ENCODE data around the gene SOX10.

DNA sequence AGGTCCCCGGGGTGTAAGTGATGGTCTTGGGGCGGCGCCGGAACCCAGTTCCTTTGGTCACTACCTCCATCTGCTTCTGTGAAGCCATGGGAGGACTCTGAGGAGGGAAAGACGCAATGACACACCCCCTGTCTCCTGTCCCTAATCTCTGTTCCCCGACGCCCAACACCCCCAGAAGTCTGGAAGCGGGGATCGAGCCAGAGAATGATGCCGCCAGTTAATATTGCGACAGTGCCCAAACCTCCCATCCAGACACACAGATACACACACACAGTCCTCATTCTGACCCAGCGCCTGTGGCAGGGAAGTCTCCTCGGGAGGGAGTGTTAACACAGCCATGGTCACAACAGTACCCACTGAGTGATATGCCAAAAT, 31.3 kb downstream of the SOX10 start:
- TF ChIP-seq EZH2phosphoT487 (IDR thresholded peaks at IDR 0.05; ENCODE audit: low read depth), result no peak
- TF ChIP-seq, protein P1, sequence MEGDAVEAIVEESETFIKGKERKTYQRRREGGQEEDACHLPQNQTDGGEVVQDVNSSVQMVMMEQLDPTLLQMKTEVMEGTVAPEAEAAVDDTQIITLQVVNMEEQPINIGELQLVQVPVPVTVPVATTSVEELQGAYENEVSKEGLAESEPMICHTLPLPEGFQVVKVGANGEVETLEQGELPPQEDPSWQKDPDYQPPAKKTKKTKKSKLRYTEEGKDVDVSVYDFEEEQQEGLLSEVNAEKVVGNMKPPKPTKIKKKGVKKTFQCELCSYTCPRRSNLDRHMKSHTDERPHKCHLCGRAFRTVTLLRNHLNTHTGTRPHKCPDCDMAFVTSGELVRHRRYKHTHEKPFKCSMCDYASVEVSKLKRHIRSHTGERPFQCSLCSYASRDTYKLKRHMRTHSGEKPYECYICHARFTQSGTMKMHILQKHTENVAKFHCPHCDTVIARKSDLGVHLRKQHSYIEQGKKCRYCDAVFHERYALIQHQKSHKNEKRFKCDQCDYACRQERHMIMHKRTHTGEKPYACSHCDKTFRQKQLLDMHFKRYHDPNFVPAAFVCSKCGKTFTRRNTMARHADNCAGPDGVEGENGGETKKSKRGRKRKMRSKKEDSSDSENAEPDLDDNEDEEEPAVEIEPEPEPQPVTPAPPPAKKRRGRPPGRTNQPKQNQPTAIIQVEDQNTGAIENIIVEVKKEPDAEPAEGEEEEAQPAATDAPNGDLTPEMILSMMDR (IDR thresholded peaks at IDR 0.05; ENCODE audit: low read depth, low read length), result no peak
